Naive thymus-derived CD4-positive, alpha-beta T cell (primary cell): Measurements from ENCODE around the gene UNC13C. TPM values are rescaled to one million over a fixed set of nuclear protein-coding genes. Genes with fewer than 3 reads are reported as not detected.

Experiments
- ATAC-seq: fragments of 150-1000 bp; cut with Tn5 transposase; 2 replicates; pipeline ENCODE4 v1.10.0; 2021; ENCODE audit warnings: mild to moderate bottlenecking, moderate library complexity
- CTCF ChIA-PET: fragments of 350-600 bp; sonication (Branson Sonifier 250); formaldehyde crosslinking; loops from one replicate; lab custom pipeline; 2021; ENCODE audit warnings: antibody characterized with exemption; lab: Charles Lee
- POLR2A ChIA-PET: fragments of 350-600 bp; sonication (Branson Sonifier 250); formaldehyde crosslinking; loops from one replicate; lab custom pipeline; 2021; ENCODE audit warnings: antibody characterized with exemption, inconsistent platforms; lab: Charles Lee
- DNase-seq, 9 donors: peaks; one replicate each; pipeline versions ENCODE4 v3.0.0 to v3.0.0-alpha.2; 2020 to 2022; ENCODE audit warnings: mixed read lengths in 1 of 9
- H3K27ac ChIP-seq: one replicate; pipeline ENCODE4 v1.7.0; 2013; ENCODE audit warnings: mild to moderate bottlenecking, low read depth, low read length, moderate library complexity
- H3K27me3 ChIP-seq, 2 donors: one replicate each; pipeline ENCODE4 v1.7.0; 2013; ENCODE audit warnings: low read length in 2 of 2, mild to moderate bottlenecking in 2 of 2, moderate library complexity in 2 of 2; ENCODE audit not compliant: control insufficient read depth in 2 of 2, insufficient read depth in 2 of 2
- H3K36me3 ChIP-seq, 3 experiments: 1 replicate in 2 of 3; 2 replicates in 1 of 3; pipeline ENCODE4 v1.7.0; 2013; ENCODE audit warnings: low read length in 3 of 3, mild to moderate bottlenecking in 3 of 3, moderate library complexity in 1 of 3; ENCODE audit not compliant: insufficient read depth in 3 of 3, control insufficient read depth in 2 of 3
- H3K4me1 ChIP-seq, 2 donors: one replicate each; pipeline ENCODE4 v1.7.0; 2013; ENCODE audit warnings: low read length in 2 of 2, mild to moderate bottlenecking in 2 of 2, moderate library complexity in 1 of 2; ENCODE audit not compliant: control insufficient read depth in 2 of 2, insufficient read depth in 2 of 2
- H3K4me3 ChIP-seq: 2 replicates; pipeline ENCODE4 v1.7.0; 2013; ENCODE audit warnings: mild to moderate bottlenecking, low read length
- H3K9me3 ChIP-seq, 3 experiments: 1 replicate in 2 of 3; 2 replicates in 1 of 3; pipeline ENCODE4 v1.7.0; 2013; ENCODE audit warnings: low read length in 3 of 3; ENCODE audit not compliant: control insufficient read depth in 2 of 3
- H3K27ac Mint-ChIP-seq, 9 donors: one replicate each; pipeline ENCODE4 v1.8.0; 2020 to 2022; ENCODE audit warnings: mixed read lengths in 9 of 9, mild to moderate bottlenecking in 8 of 9, moderate library complexity in 5 of 9, inconsistent platforms in 2 of 9
- H3K27me3 Mint-ChIP-seq, 5 donors: one replicate each; pipeline ENCODE4 v1.8.0; 2021 to 2022; ENCODE audit warnings: mixed read lengths in 5 of 5, mild to moderate bottlenecking in 1 of 5
- H3K36me3 Mint-ChIP-seq, 5 donors: one replicate each; pipeline ENCODE4 v1.8.0; 2020 to 2022; ENCODE audit warnings: mixed read lengths in 5 of 5, mild to moderate bottlenecking in 3 of 5, inconsistent platforms in 1 of 5
- H3K4me1 Mint-ChIP-seq, 7 donors: one replicate each; pipeline ENCODE4 v1.8.0; 2020 to 2022; ENCODE audit warnings: mixed read lengths in 7 of 7, mild to moderate bottlenecking in 3 of 7, inconsistent platforms in 1 of 7
- H3K4me3 Mint-ChIP-seq, 10 donors: one replicate each; pipeline ENCODE4 v1.8.0; 2020 to 2022; ENCODE audit warnings: mild to moderate bottlenecking in 10 of 10, mixed read lengths in 10 of 10, moderate library complexity in 6 of 10, inconsistent platforms in 2 of 10
- H3K9me3 Mint-ChIP-seq, 11 donors: one replicate each; pipeline ENCODE4 v1.8.0; 2020 to 2022; ENCODE audit warnings: mixed read lengths in 11 of 11, mild to moderate bottlenecking in 4 of 11, inconsistent platforms in 1 of 11, moderate library complexity in 1 of 11
- intact Hi-C, 2 donors: fragments of 100-400 bp; cut with micrococcal nuclease; formaldehyde crosslinking; loops; one replicate each; pipeline ENCODE4 v1.15.1; 2023
- polyA plus RNA-seq, 2 donors: library from polyadenylated mRNA; unstranded; fragments of 300-500 nt; fragmentation: Illumina TruSeq; gene quantifications; one replicate each; pipeline ENCODE4 v1.2.3, GENCODE V29; 2021
- total RNA-seq, 6 experiments: library from RNA in 5 of 6; stranded (reverse) in 5 of 6; gene quantifications; 1 replicate in 5 of 6; 2 replicates in 1 of 6; pipeline ENCODE4 v1.2.3 and lab custom pipeline; 2021 to 2026

Gene UNC13C
- total and polyA plus RNA-seq, 7 experiments from 2014 or later, result not detected

DNA sequence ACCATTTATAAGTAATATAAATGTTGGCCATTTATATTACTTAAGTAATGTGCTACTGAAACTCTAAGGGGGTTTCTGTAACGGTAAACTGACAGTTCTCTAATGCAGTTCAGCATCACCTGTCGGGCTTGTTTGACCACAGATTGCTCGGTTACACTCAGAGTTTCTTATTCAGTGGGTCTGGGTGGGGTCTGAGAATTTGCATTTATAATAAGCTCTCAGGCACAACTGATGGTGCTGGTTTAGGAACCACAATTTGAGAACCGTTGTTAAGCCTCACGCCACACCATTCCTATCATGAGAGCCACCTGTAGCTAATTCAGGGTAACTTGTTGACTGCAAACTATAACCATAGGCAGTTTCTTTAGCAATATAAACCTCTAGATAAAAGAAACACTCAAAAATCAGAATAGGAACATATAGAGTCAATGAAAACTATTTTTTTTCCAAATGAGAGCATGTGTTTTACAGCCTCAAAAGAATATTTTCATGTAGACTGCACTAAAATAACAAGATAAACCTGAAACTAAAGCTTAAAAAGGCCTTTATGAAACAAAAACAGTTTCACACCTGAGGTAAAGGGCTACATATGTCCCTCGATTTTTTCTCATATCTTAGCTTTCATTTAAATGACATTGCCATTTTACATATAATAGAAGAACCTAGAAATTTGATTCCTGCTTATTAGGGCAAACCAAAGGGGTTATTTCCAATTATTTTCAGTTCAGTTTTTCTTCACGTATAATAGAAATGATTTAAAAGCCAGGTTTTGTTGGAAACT, 604.8 kb downstream of the UNC13C start:
- intact Hi-C loops, result no loop called here
- no peaks in the 10 kb centered on the region for H3K4me1 ChIP-seq
- no peak overlapping the region for H3K27ac ChIP-seq
- H3K36me3 ChIP-seq, result no peaks in the 10 kb centered on the region
- Mint-ChIP-seq H3K4me1 (no peaks in the 10 kb centered on the region), H3K27ac (no peak overlapping the region), H3K27me3 (peaks cover 0 to 4% (median 0%) of the 10 kb centered on the region in 5 donors), H3K36me3 (no peaks in the 10 kb centered on the region), H3K4me3 (no peak overlapping the region), H3K9me3 (peaks cover 0 to 7% (median 5%) of the 10 kb centered on the region in 11 donors)
- DNase-seq (no peak), ATAC-seq (no peak)
- H3K4me3 ChIP-seq, result no peak overlapping the region
- peaks cover 0 to 4% (median 0%) of the 10 kb centered on the region in 3 experiments for H3K9me3 ChIP-seq
- H3K27me3 ChIP-seq, result no peaks in the 10 kb centered on the region
- CTCF ChIA-PET, result no interaction called here
- POLR2A ChIA-PET, result no interaction called here

- Mint-ChIP-seq H3K4me1 (no peaks in the 10 kb centered on the region), H3K27ac (no peak overlapping the region), H3K4me3 (no peak overlapping the region), H3K36me3 (no peaks in the 10 kb centered on the region), H3K9me3 (peaks cover 0 to 7% (median 5%) of the 10 kb centered on the region in 11 donors), H3K27me3 (peaks cover 0 to 4% (median 0%) of the 10 kb centered on the region in 5 donors)
- H3K4me1 ChIP-seq, result no peaks in the 10 kb centered on the region
- ChIA-PET POLR2A (no interaction called here), CTCF (no interaction called here)
- DNase-seq, result no peak
- ATAC-seq, result no peak
- intact Hi-C loops, result no loop called here
- peaks cover 0 to 4% (median 0%) of the 10 kb centered on the region in 3 experiments for H3K9me3 ChIP-seq
- no peaks in the 10 kb centered on the region for H3K36me3 ChIP-seq
- H3K27me3 ChIP-seq, result no peaks in the 10 kb centered on the region
- H3K27ac ChIP-seq, result no peak overlapping the region
- no peak overlapping the region for H3K4me3 ChIP-seq
Measured at GRCh38 chr15:54585063-54585462, 606.8 kb downstream of the UNC13C start.

- intact Hi-C loops, result no loop called here
- no peaks in the 10 kb centered on the region for H3K36me3 ChIP-seq
- no peaks in the 10 kb centered on the region for H3K27me3 ChIP-seq
- Mint-ChIP-seq H3K4me3 (no peak overlapping the region), H3K27me3 (peaks cover 0 to 8% (median 0%) of the 10 kb centered on the region in 5 donors), H3K27ac (no peak overlapping the region), H3K9me3 (peaks cover 0 to 15% (median 4%) of the 10 kb centered on the region in 11 donors), H3K4me1 (no peaks in the 10 kb centered on the region), H3K36me3 (peaks cover 0 to 4% (median 0%) of the 10 kb centered on the region in 5 donors)
- H3K27ac ChIP-seq, result no peak overlapping the region
- ATAC-seq, result no peak
- CTCF ChIA-PET, result no interaction called here
- H3K9me3 ChIP-seq, result no peaks in the 10 kb centered on the region
- H3K4me3 ChIP-seq, result no peak overlapping the region
- H3K4me1 ChIP-seq, result no peaks in the 10 kb centered on the region
- DNase-seq, result no peak
- POLR2A ChIA-PET, result no interaction called here
Measured at GRCh38 chr15:54594115-54594514, 615.9 kb downstream of the UNC13C start.

DNA sequence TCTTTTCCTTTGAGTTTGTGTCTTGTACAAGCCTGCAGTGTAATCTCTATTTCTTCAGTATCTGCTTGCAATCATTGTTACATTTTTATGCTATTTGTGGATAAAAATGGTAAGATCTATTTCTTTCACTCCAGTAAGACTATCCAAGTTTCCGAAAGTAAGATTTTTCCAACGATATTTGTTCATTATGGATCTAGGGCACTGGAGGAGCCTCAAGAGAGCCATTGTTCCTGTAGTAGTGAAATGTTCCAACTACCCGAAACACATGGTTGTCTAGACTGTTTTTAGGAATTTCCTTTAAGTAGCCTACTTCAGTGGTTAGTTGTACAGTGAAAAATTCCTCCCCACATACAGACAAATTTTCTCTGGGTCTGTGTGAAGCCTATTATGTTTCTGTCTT, 621.1 kb downstream of the UNC13C start:
- Mint-ChIP-seq H3K4me3 (no peak overlapping the region), H3K27ac (no peak overlapping the region), H3K36me3 (peaks cover 0 to 4% (median 0%) of the 10 kb centered on the region in 5 donors), H3K27me3 (peaks cover 0 to 27% (median 8%) of the 10 kb centered on the region in 5 donors), H3K4me1 (no peaks in the 10 kb centered on the region), H3K9me3 (peaks cover 0 to 5% (median 3%) of the 10 kb centered on the region in 11 donors)
- DNase-seq (no peak), ATAC-seq (no peak)
- Histone ChIP-seq H3K27ac (no peak overlapping the region), H3K27me3 (no peaks in the 10 kb centered on the region), H3K4me3 (no peak overlapping the region), H3K4me1 (no peaks in the 10 kb centered on the region), H3K36me3 (no peaks in the 10 kb centered on the region), H3K9me3 (no peaks in the 10 kb centered on the region)
- POLR2A ChIA-PET, result no interaction called here
- CTCF ChIA-PET, result no interaction called here
- intact Hi-C loops, result no loop called here

GRCh38 chr15:54605043-54605442, 626.8 kb downstream of the UNC13C start:
- Histone ChIP-seq H3K9me3 (no peaks in the 10 kb centered on the region), H3K36me3 (no peaks in the 10 kb centered on the region), H3K4me1 (no peaks in the 10 kb centered on the region), H3K27me3 (no peaks in the 10 kb centered on the region), H3K4me3 (no peak overlapping the region), H3K27ac (no peak overlapping the region)
- DNase-seq (no peak), ATAC-seq (no peak)
- Mint-ChIP-seq H3K27ac (no peak overlapping the region), H3K9me3 (peaks cover 0 to 3% (median 0%) of the 10 kb centered on the region in 11 donors), H3K27me3 (peaks cover 0 to 22% (median 11%) of the 10 kb centered on the region in 5 donors), H3K4me3 (no peak overlapping the region), H3K4me1 (no peaks in the 10 kb centered on the region), H3K36me3 (no peaks in the 10 kb centered on the region)
- intact Hi-C loops, result no loop called here
- POLR2A ChIA-PET, result no interaction called here
- CTCF ChIA-PET, result no interaction called here

DNA sequence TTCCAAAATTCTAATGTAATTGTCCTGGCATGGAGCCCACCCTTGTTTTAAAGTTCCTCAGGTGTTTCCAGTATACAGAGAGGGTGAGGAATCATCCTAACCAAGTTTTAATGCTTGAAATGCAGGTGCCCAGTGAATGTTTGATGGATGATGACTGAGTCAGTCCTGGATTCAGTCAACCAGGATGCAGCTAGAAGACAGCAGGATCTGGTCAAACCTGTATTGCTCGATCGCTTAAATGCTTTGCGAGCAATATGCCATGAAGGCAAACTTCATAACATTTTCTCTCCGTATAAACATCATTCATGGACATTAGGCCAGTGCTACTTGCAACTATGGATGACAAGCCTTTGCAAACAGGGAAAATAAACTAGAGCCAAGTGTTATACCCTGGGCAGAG, 627.3 kb downstream of the UNC13C start:
- no peak overlapping the region for H3K4me3 Mint-ChIP-seq
- no peak overlapping the region for H3K27ac Mint-ChIP-seq
- intact Hi-C loops, result no loop called here
- ChIA-PET CTCF (no interaction called here), POLR2A (no interaction called here)
- H3K4me1 ChIP-seq, result no peaks in the 10 kb centered on the region
- no peak overlapping the region for H3K27ac ChIP-seq
- no peak for ATAC-seq
- no peaks in the 10 kb centered on the region for H3K4me1 Mint-ChIP-seq
- H3K36me3 Mint-ChIP-seq, result no peaks in the 10 kb centered on the region
- H3K9me3 Mint-ChIP-seq, result peaks cover 0 to 2% (median 0%) of the 10 kb centered on the region in 11 donors
- DNase-seq, result no peak
- H3K4me3 ChIP-seq, result no peak overlapping the region
- no peaks in the 10 kb centered on the region for H3K27me3 ChIP-seq
- H3K36me3 ChIP-seq, result no peaks in the 10 kb centered on the region
- peaks cover 0 to 25% (median 9%) of the 10 kb centered on the region in 5 donors for H3K27me3 Mint-ChIP-seq
- no peaks in the 10 kb centered on the region for H3K9me3 ChIP-seq
